AG04450 (cell line): ENCODE data around the gene SGK1. TPM values are rescaled to one million over a fixed set of nuclear protein-coding genes. Genes with fewer than 3 reads are reported as not detected.

Experiments used
- CTCF ChIA-PET: fragments of 300-600, 350-600 bp; formaldehyde crosslinking; extraction: SDS; loops from one replicate; lab custom pipeline; 2022; ENCODE audit warnings: antibody characterized with exemption, inconsistent platforms; lab: Charles Lee
- POLR2A ChIA-PET: fragments of 350-600 bp; formaldehyde crosslinking; extraction: SDS; loops from one replicate; lab custom pipeline; 2021; ENCODE audit warnings: antibody characterized with exemption, inconsistent platforms; lab: Yijun Ruan, JAX
- DNase-seq: peaks from one replicate; pipeline ENCODE4 v3.0.0-alpha.2; 2011; ENCODE audit warnings: low read depth, low spot score
- H3K27ac ChIP-seq: one replicate; pipeline ENCODE4 v1.5.1; 2012; ENCODE audit warnings: low read depth, low read length, control low read depth
- H3K27me3 ChIP-seq: one replicate; pipeline ENCODE4 v1.6.0; 2012; ENCODE audit warnings: low read length; ENCODE audit not compliant: control insufficient read depth, insufficient read depth
- H3K4me3 ChIP-seq: 2 replicates; pipeline ENCODE4 v1.5.1; 2011; ENCODE audit warnings: mild to moderate bottlenecking, low read depth, low read length, control low read depth
- H3K9me3 ChIP-seq: 2 replicates; pipeline ENCODE4 v1.5.1; 2012; ENCODE audit warnings: low read length; ENCODE audit not compliant: control insufficient read depth, insufficient read depth
- CTCF ChIP-seq: IDR thresholded peaks from 2 replicates; pipeline ENCODE4 v1.5.1; 2011; ENCODE audit warnings: low read depth, low read length, control low read depth, inconsistent platforms
- polyA plus RNA-seq: library from polyadenylated mRNA; depleted of rRNA; stranded (reverse); fragments of >200 nt; gene quantifications from 2 replicates; pipeline ENCODE4 v1.2.3, GENCODE V29; 2011

SGK1 gene
- polyA plus RNA-seq, 1 experiment: 120 TPM

- TF ChIP-seq CTCF: no peak
These were observed 3.7 kb downstream of the SGK1 start for GRCh38 chr6:134314006-134314821.

GRCh38 chr6:134312038-134312660 is 5.8 kb downstream of the SGK1 start:
- TF ChIP-seq CTCF: no peak
- Histone ChIP-seq H3K4me3 (no peak overlapping the region), H3K27me3 (no peaks in the 10 kb centered on the region), H3K9me3 (no peaks in the 10 kb centered on the region), H3K27ac (no peak overlapping the region)
- ChIA-PET CTCF (no interaction called here), POLR2A (no interaction called here)
- DNase-seq: no peak

More at GRCh38 chr6:134314006-134314821, 3.7 kb downstream of the SGK1 start:
- DNase-seq: no peak
- no peaks in the 10 kb centered on the region for H3K27me3 ChIP-seq
- no peak overlapping the region for H3K27ac ChIP-seq
- ChIA-PET CTCF (interaction anchor here (0.6 to 1.2 kb wide), 4 partner anchors 15 to 509 kb away, joined by 3 to 10 read pairs (median 4); no protein-coding TSS in a partner anchor), POLR2A (no interaction called here)
- H3K4me3 ChIP-seq: no peak overlapping the region
- H3K9me3 ChIP-seq: no peaks in the 10 kb centered on the region

- POLR2A ChIA-PET: no interaction called here
- CTCF ChIA-PET: no interaction called here
- no peak for TF ChIP-seq CTCF
- H3K9me3 ChIP-seq: no peaks in the 10 kb centered on the region
- no peak overlapping the region for H3K27ac ChIP-seq
- H3K27me3 ChIP-seq: no peaks in the 10 kb centered on the region
- H3K4me3 ChIP-seq: no peak overlapping the region
- no peak for DNase-seq
These were observed 7.1 kb downstream of the SGK1 start for GRCh38 chr6:134310817-134311216.

GRCh38 chr6:134309983-134310605 is 7.8 kb downstream of the SGK1 start:
- no peaks in the 10 kb centered on the region for H3K27me3 ChIP-seq
- H3K4me3 ChIP-seq: no peak overlapping the region
- TF ChIP-seq CTCF: no peak
- DNase-seq: no peak
- POLR2A ChIA-PET: no interaction called here
- H3K27ac ChIP-seq: no peak overlapping the region
- CTCF ChIA-PET: interaction anchor here (0.7 to 0.9 kb wide), 2 partner anchors 258 to 630 kb away, joined by 3 to 6 read pairs; no protein-coding TSS in a partner anchor
- H3K9me3 ChIP-seq: no peaks in the 10 kb centered on the region
